HG03095 (cell line): ENCODE results near the gene SLC4A5.
"Not testable (repeated sequence)": the region's sequence is repeated elsewhere in the genome, so short reads cannot be mapped to it uniquely, and the experiment has no call there.

Experiments
- ATAC-seq: cut with Tn5 transposase; IDR thresholded peaks from one replicate; pipeline ENCODE4 v1.9.1; 2021; ENCODE audit warnings: moderate library complexity; ENCODE audit not compliant: unreplicated experiment

The SLC4A5 gene

DNA sequence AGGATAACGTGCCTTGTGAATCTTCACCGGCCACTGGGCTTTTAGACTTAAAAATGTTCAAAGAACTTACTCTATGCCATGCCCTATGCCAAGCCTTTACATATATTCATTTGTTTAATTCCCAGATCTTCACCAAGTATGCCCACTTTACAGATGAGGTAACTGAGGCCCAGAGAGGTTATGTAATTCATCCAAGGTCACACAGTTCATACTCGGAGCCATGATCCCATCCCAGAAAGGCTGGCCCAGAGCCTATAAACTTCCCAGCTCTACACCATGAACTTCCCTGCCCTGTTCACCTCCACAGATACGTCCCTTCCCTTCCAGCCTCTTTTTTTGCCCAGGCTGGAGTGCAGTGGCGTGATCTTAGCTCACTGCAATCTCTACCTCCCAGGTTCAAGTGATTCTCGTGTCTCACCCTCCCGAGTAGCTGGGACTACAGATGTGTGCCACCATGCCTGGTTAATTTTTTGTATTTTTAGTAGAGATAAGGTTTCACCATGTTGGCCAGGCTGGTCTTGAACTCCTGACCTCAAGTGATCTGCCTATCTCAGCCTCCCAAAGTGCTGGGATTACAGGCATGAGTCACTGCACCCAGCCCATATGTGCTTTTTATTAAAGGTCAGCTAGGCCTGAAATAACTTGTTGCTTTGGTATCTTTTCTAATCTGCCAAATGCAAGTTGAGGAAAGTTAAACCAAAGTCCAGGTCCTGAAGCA lies 100.7 kb downstream of the SLC4A5 start:
- no peak for ATAC-seq

GRCh38 chr2:74239346-74239745 lies 103.9 kb downstream of the SLC4A5 start:
- ATAC-seq = no peak

DNA sequence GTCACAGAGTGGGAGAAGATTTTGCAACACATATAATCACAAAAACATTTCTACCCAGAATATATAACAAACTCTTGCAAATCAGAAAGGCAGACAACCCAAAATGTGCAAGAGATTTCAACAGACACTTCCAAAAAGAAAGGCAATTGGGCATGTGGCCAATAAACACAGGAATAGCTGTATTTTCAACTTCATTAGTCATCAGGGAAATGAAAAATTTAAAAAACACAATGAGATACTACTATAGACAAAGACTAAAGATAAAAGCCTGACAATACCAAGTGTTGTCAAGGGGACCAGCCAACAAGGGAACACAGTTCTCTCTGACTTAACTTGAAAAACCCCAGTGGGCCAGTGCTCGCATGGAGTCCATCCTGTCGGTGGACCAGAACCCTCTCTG lies 104.3 kb downstream of the SLC4A5 start:
- ATAC-seq = no peak

GRCh38 chr2:74235041-74235440 lies 108.2 kb downstream of the SLC4A5 start:
- ATAC-seq = no peak

- ATAC-seq = no peak
Measured at GRCh38 chr2:74233648-74234047, 109.6 kb downstream of the SLC4A5 start.

- ATAC-seq = no peak
Measured at GRCh38 chr2:74232426-74232825, 110.8 kb downstream of the SLC4A5 start.

GRCh38 chr2:74229865-74230264 lies 113.4 kb downstream of the SLC4A5 start:
- not testable (repeated sequence) for ATAC-seq

DNA sequence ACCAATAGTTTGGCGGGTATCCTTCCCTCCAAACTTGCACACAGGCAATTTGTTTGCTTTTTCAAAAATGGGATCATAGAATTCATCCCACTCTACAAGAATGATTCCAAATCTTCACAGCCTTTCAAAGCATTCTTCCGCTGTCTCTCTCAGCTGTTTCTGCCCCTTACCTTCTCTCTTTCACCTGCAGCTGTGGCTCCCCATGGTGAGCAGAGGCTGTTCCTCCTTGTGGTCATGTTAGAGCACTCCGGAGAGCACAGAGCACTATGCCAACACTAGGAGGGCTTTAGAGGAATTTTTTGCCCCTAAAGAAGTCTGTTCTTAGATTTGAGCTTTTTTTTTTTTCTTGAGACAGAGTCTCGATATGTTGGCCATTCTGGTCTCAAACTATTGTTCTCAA lies 114.4 kb downstream of the SLC4A5 start:
- ATAC-seq = no peak

DNA sequence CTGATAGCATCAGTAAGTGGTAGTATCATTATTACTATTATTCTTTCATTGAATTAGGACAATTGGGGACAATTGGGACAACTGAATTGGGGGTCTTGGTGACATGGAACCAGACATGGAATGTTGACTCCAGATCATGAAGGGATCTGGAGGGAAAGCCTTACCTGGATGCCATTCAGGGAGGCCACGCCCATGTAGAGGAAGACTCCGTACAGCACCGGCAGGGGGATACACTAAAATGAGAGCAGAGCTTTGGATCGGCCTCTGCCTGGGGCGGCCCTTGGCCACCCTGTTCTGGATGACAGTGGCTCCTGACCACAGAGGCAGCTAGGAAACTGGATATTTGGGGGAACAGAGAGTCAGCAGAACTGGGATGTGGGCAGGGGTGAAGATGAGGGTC lies 115.6 kb downstream of the SLC4A5 start:
- ATAC-seq = no peak

DNA sequence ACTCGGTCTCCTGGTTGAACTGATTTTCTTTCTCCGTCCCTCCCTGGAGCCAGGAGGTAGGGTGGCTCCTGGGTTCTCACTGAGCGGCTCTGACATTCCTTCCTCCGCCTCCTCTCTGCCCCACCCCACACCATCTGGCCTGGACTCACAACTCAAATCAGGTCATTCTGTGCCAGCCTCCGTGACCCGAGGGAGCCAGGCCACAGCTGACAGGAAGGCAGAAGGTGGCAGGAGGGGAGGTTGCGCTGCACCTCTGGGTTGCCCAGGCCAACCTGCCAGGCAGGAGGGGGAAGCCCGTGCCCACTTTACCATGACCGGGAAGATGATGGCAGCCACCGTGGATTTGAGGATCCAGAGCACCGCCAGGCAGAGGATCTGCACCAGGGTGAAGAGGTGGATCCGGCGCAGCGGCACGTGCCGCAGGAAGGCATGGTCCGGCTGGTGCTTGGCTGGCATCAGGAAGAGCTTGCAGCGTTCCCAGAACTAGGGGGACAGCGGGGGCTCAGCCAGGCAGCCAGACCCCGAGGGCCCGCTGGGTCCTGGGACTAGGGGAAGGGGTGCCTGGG lies 116.5 kb downstream of the SLC4A5 start:
- no peak for ATAC-seq

GRCh38 chr2:74225698-74226459 lies 117.3 kb downstream of the SLC4A5 start:
- no peak for ATAC-seq

GRCh38 chr2:74223941-74224770 lies 119.1 kb downstream of the SLC4A5 start:
- no peak for ATAC-seq

- no peak for ATAC-seq
Measured at GRCh38 chr2:74222300-74222650, 120.9 kb downstream of the SLC4A5 start.

- ATAC-seq = no peak
Measured at GRCh38 chr2:74221604-74222299, 121.5 kb downstream of the SLC4A5 start.

DNA sequence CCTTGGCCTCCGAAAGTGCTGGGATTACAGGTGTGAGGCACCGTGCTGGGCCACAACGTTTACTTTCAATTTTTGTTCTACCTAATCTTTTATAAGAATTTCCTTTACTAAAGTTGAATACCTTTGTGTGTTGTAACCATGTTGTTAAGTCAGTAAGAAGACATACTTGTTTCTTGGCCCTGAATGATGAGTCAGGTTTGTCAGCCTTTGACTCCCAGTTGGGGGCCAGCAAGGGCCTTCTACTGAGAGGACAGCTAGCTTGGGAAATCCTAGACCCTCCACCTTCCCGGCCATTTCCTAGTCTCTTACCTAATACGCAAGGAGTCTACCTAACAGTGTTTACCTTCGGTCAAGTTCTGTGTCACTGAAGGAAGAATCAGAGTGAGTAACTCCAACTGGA lies 122.1 kb downstream of the SLC4A5 start:
- no peak for ATAC-seq

DNA sequence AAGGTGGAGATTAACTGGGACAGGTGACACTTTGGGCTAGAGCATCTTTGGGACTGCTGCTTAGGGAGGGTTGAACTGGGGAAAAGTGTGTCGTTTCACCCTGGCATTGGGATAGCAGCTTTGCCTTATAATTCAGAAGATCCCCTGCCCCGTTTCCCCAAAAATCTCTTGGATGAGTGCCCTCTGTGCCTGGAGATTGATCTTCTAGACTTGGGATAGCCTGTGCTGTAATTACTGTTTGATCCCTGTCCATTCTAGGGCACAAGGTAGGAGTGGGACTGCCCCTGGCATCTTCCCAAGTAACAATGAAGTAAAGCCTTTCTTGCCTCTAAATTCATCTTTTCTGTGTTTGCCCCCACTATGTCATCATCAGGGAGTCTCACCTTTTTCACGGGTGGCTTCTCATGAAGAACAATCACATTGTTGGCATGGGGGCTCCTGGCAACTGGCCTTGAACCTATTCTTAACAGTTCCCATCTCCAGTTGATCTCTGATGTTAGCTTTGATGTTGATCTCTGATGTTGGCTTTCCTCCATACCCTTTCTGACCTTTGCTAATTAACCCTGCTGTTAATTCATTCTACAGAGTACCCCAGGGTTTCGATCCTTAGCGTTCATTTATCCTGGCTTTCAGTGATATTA lies 123.2 kb downstream of the SLC4A5 start:
- ATAC-seq = no peak

DNA sequence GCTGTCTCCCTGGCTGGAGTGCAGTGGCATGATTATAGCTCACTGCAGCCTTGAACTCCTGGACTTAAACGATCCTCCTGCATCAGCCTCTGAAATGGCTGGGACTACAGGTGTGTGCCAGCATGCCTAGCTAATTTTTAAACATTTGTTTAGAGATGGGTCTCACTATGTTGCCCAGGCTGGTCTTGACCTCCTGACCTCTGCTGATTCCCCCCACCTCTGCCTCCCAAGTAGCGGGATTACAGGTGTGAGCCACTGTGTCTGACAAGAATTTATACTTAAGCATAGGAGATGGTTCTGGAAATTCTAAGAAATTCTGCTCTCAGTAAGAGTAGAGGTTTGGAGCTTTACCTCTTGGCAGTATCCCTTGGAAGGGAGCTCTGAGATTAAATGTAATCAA lies 126.6 kb downstream of the SLC4A5 start:
- ATAC-seq = no peak

GRCh38 chr2:74215771-74216170 lies 127.4 kb downstream of the SLC4A5 start:
- not testable (repeated sequence) for ATAC-seq

DNA sequence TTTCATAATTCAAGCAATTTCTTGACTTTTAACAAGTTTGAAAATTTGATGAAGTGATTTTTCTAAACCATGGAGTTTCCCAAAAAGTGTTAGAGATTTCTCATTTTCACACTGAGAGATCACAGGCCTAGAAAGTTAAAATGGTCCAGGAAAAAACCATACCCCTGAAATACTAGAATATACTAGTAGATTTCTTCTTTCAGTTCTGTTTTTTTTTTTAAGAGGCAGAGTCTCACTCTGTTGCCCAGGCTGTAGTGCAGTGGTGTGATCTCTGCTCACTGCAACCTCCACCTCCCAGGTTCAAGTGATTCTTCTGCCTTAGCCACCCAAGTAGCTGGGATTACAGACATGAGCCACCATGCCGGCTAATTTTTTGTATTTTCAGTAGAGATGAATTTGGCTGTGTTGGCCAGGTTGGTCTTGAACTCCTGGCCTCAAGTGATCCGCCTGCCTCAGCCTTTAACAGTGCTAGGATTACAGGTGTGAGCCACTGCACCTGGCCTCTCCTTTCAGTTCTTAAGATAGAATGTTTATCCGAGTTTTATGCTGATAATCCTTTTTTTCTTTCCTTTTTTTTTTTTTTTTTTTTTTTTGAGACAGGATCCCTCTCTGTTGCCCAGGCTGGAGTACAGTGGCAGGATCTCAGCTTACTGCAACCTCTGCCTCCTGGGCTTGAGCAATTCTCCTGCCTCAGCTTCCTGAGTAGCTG lies 130.4 kb downstream of the SLC4A5 start:
- no peak for ATAC-seq
